IMR-90 (cell line): Measurements from ENCODE around the gene AIP.

Experiments used
- BHLHE40 ChIP-seq: fragments of 150-350 bp; IDR thresholded peaks from 2 replicates; pipeline ENCODE4 v1.6.1; 2016; ENCODE audit warnings: mild to moderate bottlenecking, low read depth, low read length
- CEBPB ChIP-seq: IDR thresholded peaks from 2 replicates; pipeline ENCODE4 v1.6.1; 2012; ENCODE audit warnings: low read depth, low read length, improper control_type of control experiment
- FOS ChIP-seq: fragments of 150-350 bp; IDR thresholded peaks from 2 replicates; pipeline ENCODE4 v1.6.1; 2016; ENCODE audit warnings: low read depth, low read length
- MAZ ChIP-seq: IDR thresholded peaks from 2 replicates; pipeline ENCODE4 v1.6.1; 2012; ENCODE audit warnings: low read depth, mild to moderate bottlenecking, low read length, improper control_type of control experiment, moderate library complexity, borderline replicate concordance
- POLR2A ChIP-seq: IDR thresholded peaks from 2 replicates; pipeline ENCODE4 v1.6.1; 2012; ENCODE audit warnings: mild to moderate bottlenecking, low read depth, low read length
- RAD21 ChIP-seq: IDR thresholded peaks from 2 replicates; pipeline ENCODE4 v1.6.1; 2012; ENCODE audit warnings: low read length, improper control_type of control experiment
- RFX5 ChIP-seq: IDR thresholded peaks from 2 replicates; pipeline ENCODE4 v1.8.0; 2012; ENCODE audit warnings: low read depth, mild to moderate bottlenecking, low read length, moderate library complexity
- SMC3 ChIP-seq: fragments of 150-350 bp; IDR thresholded peaks from 2 replicates; pipeline ENCODE4 v1.6.1; 2016; ENCODE audit warnings: low read depth, mild to moderate bottlenecking, antibody characterized with exemption, low read length, moderate library complexity
- TF ChIP-seq, protein P1 (sequence below): conservative IDR thresholded peaks from 2 replicates; pipeline ENCODE4 v1.5.1; 2012; ENCODE audit warnings: mild to moderate bottlenecking, low read depth, low read length, improper control_type of control experiment
- TF ChIP-seq, protein P2 (sequence below): fragments of 150-350 bp; IDR thresholded peaks from 2 replicates; pipeline ENCODE4 v1.6.1; 2016; ENCODE audit warnings: low read depth, mild to moderate bottlenecking, low read length, moderate library complexity, borderline replicate concordance
- TF ChIP-seq, protein P3 (sequence below): fragments of 150-350 bp; IDR thresholded peaks from 2 replicates; pipeline ENCODE4 v1.6.1; 2017; ENCODE audit warnings: mild to moderate bottlenecking, antibody characterized with exemption, low read length, low read depth

DNA sequence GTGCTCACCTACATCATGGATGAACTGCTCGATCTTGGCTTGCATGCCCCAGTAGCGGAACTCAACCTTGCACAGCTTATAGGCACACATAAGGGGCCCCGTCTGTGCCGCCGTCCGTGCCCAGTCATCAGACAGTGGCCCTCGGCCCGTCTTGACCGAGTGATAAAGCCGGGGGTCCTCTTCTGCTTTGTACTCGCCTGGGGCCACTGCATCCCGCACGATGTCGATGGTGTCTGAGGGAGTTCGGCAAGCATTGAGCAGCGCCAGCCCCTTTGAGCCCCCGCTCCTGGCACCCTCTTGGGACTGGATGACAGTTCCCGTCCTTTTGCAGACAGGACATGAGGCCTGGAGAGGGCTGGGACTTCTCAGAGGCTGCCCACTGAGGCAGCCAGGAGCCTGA, 19.0 kb downstream of the AIP start:
- TF ChIP-seq POLR2A (no peak), SMC3 (no peak), RAD21 (no peak), CEBPB (no peak), FOS (no peak), BHLHE40 (no peak), RFX5 (no peak), MAZ (no peak)
- TF ChIP-seq, protein P1, sequence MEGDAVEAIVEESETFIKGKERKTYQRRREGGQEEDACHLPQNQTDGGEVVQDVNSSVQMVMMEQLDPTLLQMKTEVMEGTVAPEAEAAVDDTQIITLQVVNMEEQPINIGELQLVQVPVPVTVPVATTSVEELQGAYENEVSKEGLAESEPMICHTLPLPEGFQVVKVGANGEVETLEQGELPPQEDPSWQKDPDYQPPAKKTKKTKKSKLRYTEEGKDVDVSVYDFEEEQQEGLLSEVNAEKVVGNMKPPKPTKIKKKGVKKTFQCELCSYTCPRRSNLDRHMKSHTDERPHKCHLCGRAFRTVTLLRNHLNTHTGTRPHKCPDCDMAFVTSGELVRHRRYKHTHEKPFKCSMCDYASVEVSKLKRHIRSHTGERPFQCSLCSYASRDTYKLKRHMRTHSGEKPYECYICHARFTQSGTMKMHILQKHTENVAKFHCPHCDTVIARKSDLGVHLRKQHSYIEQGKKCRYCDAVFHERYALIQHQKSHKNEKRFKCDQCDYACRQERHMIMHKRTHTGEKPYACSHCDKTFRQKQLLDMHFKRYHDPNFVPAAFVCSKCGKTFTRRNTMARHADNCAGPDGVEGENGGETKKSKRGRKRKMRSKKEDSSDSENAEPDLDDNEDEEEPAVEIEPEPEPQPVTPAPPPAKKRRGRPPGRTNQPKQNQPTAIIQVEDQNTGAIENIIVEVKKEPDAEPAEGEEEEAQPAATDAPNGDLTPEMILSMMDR, result no peak
- TF ChIP-seq, protein P2, sequence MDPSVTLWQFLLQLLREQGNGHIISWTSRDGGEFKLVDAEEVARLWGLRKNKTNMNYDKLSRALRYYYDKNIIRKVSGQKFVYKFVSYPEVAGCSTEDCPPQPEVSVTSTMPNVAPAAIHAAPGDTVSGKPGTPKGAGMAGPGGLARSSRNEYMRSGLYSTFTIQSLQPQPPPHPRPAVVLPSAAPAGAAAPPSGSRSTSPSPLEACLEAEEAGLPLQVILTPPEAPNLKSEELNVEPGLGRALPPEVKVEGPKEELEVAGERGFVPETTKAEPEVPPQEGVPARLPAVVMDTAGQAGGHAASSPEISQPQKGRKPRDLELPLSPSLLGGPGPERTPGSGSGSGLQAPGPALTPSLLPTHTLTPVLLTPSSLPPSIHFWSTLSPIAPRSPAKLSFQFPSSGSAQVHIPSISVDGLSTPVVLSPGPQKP, result no peak
- TF ChIP-seq, protein P3, sequence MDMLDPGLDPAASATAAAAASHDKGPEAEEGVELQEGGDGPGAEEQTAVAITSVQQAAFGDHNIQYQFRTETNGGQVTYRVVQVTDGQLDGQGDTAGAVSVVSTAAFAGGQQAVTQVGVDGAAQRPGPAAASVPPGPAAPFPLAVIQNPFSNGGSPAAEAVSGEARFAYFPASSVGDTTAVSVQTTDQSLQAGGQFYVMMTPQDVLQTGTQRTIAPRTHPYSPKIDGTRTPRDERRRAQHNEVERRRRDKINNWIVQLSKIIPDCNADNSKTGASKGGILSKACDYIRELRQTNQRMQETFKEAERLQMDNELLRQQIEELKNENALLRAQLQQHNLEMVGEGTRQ, result no peak
